Ovary (tissue), 9 donors: ENCODE measurements around the gene HELQ. TPM values are rescaled to one million over a fixed set of nuclear protein-coding genes. Genes with fewer than 3 reads are reported as not detected.

Experiments
- DNase-seq, 5 donors: peaks; one replicate each; pipeline ENCODE4 v3.0.0-alpha.2; 2019 to 2020
- H3K27ac ChIP-seq, 2 donors: fragments of 200-600 bp; one replicate each; pipeline versions ENCODE4 v1.5.1 to v1.8.0; 2019 to 2022
- H3K27me3 ChIP-seq: fragments of 200-600 bp; one replicate; pipeline ENCODE4 v1.8.0; 2022
- H3K36me3 ChIP-seq: fragments of 200-600 bp; sonication (generic); one replicate; pipeline ENCODE4 v1.5.1; 2019
- H3K4me1 ChIP-seq: one replicate; pipeline ENCODE4 v1.8.1; 2013; ENCODE audit warnings: mild to moderate bottlenecking, moderate library complexity; ENCODE audit not compliant: insufficient read depth
- H3K4me3 ChIP-seq: fragments of 200-600 bp; sonication (generic); one replicate; pipeline ENCODE4 v1.5.1; 2017
- H3K9me3 ChIP-seq, 2 donors: fragments of 200-600 bp in 1 of 2; sonication (generic) in 1 of 2; one replicate each; pipeline versions ENCODE4 v1.5.1 to v1.8.1; 2013 to 2019; ENCODE audit warnings: mild to moderate bottlenecking in 1 of 2, moderate library complexity in 1 of 2
- CTCF ChIP-seq, 3 donors: fragments of 450-650 bp in 2 of 3; fragments of 200-600 bp in 1 of 3; IDR thresholded peaks; one replicate each; pipeline versions ENCODE4 v1.5.1 to v1.8.0; 2016 to 2022; ENCODE audit warnings: antibody characterized with exemption in 3 of 3, mild to moderate bottlenecking in 1 of 3
- EP300 ChIP-seq: sonication (generic); formaldehyde crosslinking; IDR thresholded peaks from one replicate; pipeline ENCODE4 v1.6.1; 2017; ENCODE audit warnings: antibody characterized with exemption
- POLR2A ChIP-seq: fragments of 450-650 bp; IDR thresholded peaks from one replicate; pipeline ENCODE4 v1.6.1; 2017; ENCODE audit warnings: antibody characterized with exemption, mild to moderate bottlenecking, moderate library complexity
- WGBS, 3 donors: extraction: QIAGEN DNeasy Blood & Tissue Kit in 1 of 3; methylation state at CpG; one replicate each; pipeline versions ENCODE4 v1.1.5 to v1.1.7; 2013 to 2017; 5-methylcytosine and 5-hydroxymethylcytosine counted together
- intact Hi-C, 4 donors: fragments of 100-400 bp; cut with DNase I; formaldehyde crosslinking; loops; one replicate each; pipeline versions ENCODE4 v1.11.0 to v1.15.1; 2022 to 2023
- polyA plus RNA-seq, 2 donors: library from polyadenylated mRNA; stranded (reverse); fragments of 200-250 nt in 1 of 2; fragments of 350-450 nt in 1 of 2; fragmentation: Illumina TruSeq in 1 of 2; extraction: RNeasy Lipid Tissue Mini Kit (QIAGEN cat#74804) in 1 of 2; gene quantifications; one replicate each; pipeline ENCODE4 v1.2.3, GENCODE V29; 2013 to 2014
- total RNA-seq, 7 donors: library from RNA; depleted of rRNA in 2 of 7; stranded (reverse); fragments of >200 nt in 2 of 7; fragmentation: NEBNext Ultra II Directional in 3 of 7; extraction: Animal tissue kit (Norgen Biotek cat#: 25700) in 3 of 7; gene quantifications; one replicate each; pipeline versions ENCODE4 v1.1.0 to v1.2.4, GENCODE V29; 2016 to 2023
- donor health status: DM: no; HTN: no; CAD: no; lungs with moderate emphysema.
- donor health status: DM: no; HTN: no; CAD: no.
- donor health status: Bipolar disorder and iron deficiency.
- donor health status: DM: yes; HTN: yes; CAD: no.
- donor health status: DM: no; HTN: no; CAD: no.
- donor health status: DM: yes; HTN: yes; CAD: no.

HELQ gene
- total and polyA plus RNA-seq, 9 donors = 15.5 to 30.8 (median 21.8) TPM

GRCh38 chr4:83440899-83441298 lies 14.7 kb downstream of the HELQ start:
- H3K36me3 ChIP-seq = no peaks in the 10 kb centered on the region

GRCh38 chr4:83440148-83440814 lies 15.3 kb downstream of the HELQ start:
- Histone ChIP-seq H3K4me3 (no peak overlapping the region), H3K36me3 (no peaks in the 10 kb centered on the region), H3K9me3 (no peaks in the 10 kb centered on the region), H3K27me3 (no peaks in the 10 kb centered on the region), H3K27ac (no peak overlapping the region), H3K4me1 (no peaks in the 10 kb centered on the region)
- 87 to 94% (median 93%) methylated on average over 1 of the region's 1 CpG for WGBS, 3 donors
- no peak for TF ChIP-seq CTCF (IDR thresholded peaks at IDR 0.05)
- TF ChIP-seq POLR2A = no peak
- TF ChIP-seq EP300 = no peak
- DNase-seq = no peak
- intact Hi-C loops = no loop called here

More at GRCh38 chr4:83440899-83441298, 14.7 kb downstream of the HELQ start:
- Histone ChIP-seq H3K27ac (no peak overlapping the region), H3K27me3 (no peaks in the 10 kb centered on the region), H3K9me3 (no peaks in the 10 kb centered on the region), H3K4me1 (no peaks in the 10 kb centered on the region), H3K4me3 (no peak overlapping the region)
- WGBS, 3 donors = 84% methylated on average over 3 of the region's 3 CpGs
- intact Hi-C loops = no loop called here
- TF ChIP-seq EP300 (no peak), POLR2A (no peak), CTCF (IDR thresholded peaks at IDR 0.05) (no peak)
- no peak for DNase-seq

GRCh38 chr4:83438719-83439118 lies 16.9 kb downstream of the HELQ start:
- intact Hi-C loops = loop anchor here in 1 of 4 donors (10.0 kb wide), 1 partner anchor 154 kb away; the partner anchor contains the start of gene COQ2
- H3K4me3 ChIP-seq = no peak overlapping the region
- H3K4me1 ChIP-seq = no peaks in the 10 kb centered on the region
- no peaks in the 10 kb centered on the region for H3K9me3 ChIP-seq
- H3K27me3 ChIP-seq = no peaks in the 10 kb centered on the region
- H3K36me3 ChIP-seq = no peaks in the 10 kb centered on the region
- no peak for DNase-seq
- TF ChIP-seq EP300 = no peak
- no peak for TF ChIP-seq CTCF (IDR thresholded peaks at IDR 0.05)
- no peak overlapping the region for H3K27ac ChIP-seq

- Histone ChIP-seq H3K4me1 (no peaks in the 10 kb centered on the region), H3K36me3 (no peaks in the 10 kb centered on the region), H3K27me3 (no peaks in the 10 kb centered on the region), H3K4me3 (no peak overlapping the region), H3K27ac (no peak overlapping the region), H3K9me3 (no peaks in the 10 kb centered on the region)
- WGBS, 3 donors = 92 to 96% (median 94%) methylated on average over 4 of the region's 4 CpGs
- TF ChIP-seq POLR2A = no peak
- no peak for TF ChIP-seq EP300
- TF ChIP-seq CTCF (IDR thresholded peaks at IDR 0.05) = no peak
- intact Hi-C loops = loop anchor here in 1 of 4 donors (10.0 kb wide), 1 partner anchor 152 kb away; the partner anchor contains the start of gene COQ2
- no peak for DNase-seq
Measured at GRCh38 chr4:83436680-83437079, 18.9 kb downstream of the HELQ start.
